Measurements from ENCODE around the gene COL6A1. TPM values are rescaled to one million over a fixed set of nuclear protein-coding genes. Genes with fewer than 3 reads are reported as not detected.

Gene COL6A1
- total and polyA plus RNA-seq, 2 of the 4 experiments (the other 2 are of a cell fraction): 173 to 1,578 TPM

DNA sequence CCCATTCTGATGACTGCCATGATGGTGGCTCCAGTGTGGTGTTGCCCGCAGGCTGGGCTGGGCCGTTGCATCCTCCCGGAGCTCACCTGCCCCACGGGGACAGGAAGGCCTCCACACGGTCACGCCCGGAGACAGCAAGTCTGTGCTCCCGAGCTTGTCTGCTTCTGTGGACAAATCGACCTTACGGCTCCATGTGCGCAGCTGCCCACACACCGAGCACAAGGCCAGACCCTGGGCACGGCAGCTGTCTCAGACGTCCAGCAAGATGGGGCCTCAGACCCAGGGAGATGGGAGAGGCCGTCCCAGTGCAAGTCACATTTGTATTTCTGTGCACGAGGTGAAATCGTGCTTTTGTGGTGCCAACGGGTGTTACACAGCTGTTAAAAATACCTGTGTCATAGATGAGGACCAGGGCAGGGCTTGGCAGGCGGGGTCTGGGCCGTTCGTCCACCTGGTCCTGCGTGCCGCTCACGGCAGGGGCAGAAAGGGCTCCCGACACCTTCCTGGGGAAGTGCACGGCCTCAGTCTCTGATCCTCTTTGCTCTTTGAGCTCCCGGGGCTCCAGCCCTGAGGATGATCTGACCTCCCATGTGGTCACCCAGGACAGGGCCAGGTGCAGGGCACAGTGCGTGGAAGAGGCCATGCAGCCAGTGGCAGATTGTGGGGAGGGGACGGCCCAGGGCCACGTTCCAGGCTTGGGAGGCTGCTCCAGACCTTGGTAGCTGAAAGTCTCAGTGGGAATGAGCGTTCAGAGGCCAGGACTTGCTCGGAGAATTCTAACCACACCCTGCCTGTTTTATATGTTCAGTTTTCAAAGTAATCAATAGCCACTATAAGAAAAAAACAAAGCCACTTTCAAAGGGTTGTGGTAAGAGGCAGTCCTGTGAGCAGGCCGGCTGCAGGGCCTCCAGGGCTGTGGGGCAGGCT is 13.5 kb downstream of the COL6A1 start:
- H4K91ac ChIP-seq (ENCODE audit: insufficient read depth, low read depth, low read length): no peak overlapping the region; the same call in 1 of the 2 replicates
- no peak overlapping the region for H2BK120ac ChIP-seq (ENCODE audit: low read depth, low read length)
- CTCF ChIA-PET: no interaction called here
- 0 out of 2 replicates have a peak, but pooled peaks cover 1% of the 10 kb centered on the region for H3K4me1 ChIP-seq (ENCODE audit: control insufficient read depth, insufficient read depth, low read length)
- H3K23ac ChIP-seq (ENCODE audit: low read depth, low read length): no peak overlapping the region
- peak overlapping the region; percentile 32 to 48; a peak in 2 of 4 replicates for H4K8ac ChIP-seq (ENCODE audit: low read depth in 2 of 2, low read length in 2 of 2)
- H3K36me3 ChIP-seq (ENCODE audit: control insufficient read depth, insufficient read depth, low read length): peaks cover 97% of the 10 kb centered on the region
- no peak overlapping the region for H3K14ac ChIP-seq (replicated peaks; ENCODE audit: low read depth, low read length)
- in situ Hi-C loops (cut with MboI; ENCODE audit: low sequenced_read_pairs) (no loop called here), intact Hi-C loops (cut with micrococcal nuclease) (loop anchor here (5.0 kb wide), 1 partner anchor 102 kb away; the partner anchor contains the start of gene COL6A2), dilution Hi-C loops (cut with HindIII; ENCODE audit: low sequenced_read_pairs, unreplicated experiment) (no loop called here)
- peak overlapping the region; percentile 58; the same call in 1 of the 2 replicates for H3K27ac ChIP-seq (ENCODE audit: insufficient read depth, low read length)
- H3K9me1 ChIP-seq (ENCODE audit: insufficient read depth, low read length): 0 out of 2 replicates have a peak, but pooled peaks cover 8% of the 10 kb centered on the region
- peak overlapping the region; percentile 16 for H2BK5ac ChIP-seq (ENCODE audit: low read depth, low read length, poor library complexity, severe bottlenecking)
- no peak overlapping the region for H3K4ac ChIP-seq (ENCODE audit: low read depth, low read length)
- H2AFZ ChIP-seq (replicated peaks; ENCODE audit: low read length, poor library complexity): peak overlapping the region; percentile 9
- no peak overlapping the region for H3K4me2 ChIP-seq (ENCODE audit: low read depth, low read length)
- H3K56ac ChIP-seq (ENCODE audit: extremely low read depth, insufficient read depth, low read length): no peak overlapping the region
- POLR2A ChIA-PET (ENCODE audit: unreplicated experiment): no interaction called here
- ATAC-seq (ENCODE audit: low read depth) (no peak), DNase-seq (no peak)
- H3K18ac ChIP-seq (ENCODE audit: low read depth, low read length): no peak overlapping the region
- H3K9me3 ChIP-seq (ENCODE audit: control insufficient read depth, insufficient read depth, low read length): no peaks in the 10 kb centered on the region
- TF ChIP-seq, protein P1, sequence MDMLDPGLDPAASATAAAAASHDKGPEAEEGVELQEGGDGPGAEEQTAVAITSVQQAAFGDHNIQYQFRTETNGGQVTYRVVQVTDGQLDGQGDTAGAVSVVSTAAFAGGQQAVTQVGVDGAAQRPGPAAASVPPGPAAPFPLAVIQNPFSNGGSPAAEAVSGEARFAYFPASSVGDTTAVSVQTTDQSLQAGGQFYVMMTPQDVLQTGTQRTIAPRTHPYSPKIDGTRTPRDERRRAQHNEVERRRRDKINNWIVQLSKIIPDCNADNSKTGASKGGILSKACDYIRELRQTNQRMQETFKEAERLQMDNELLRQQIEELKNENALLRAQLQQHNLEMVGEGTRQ (IDR thresholded peaks at IDR 0.05; ENCODE audit: low read depth, low read length): no peak
- TF ChIP-seq, protein P2, sequence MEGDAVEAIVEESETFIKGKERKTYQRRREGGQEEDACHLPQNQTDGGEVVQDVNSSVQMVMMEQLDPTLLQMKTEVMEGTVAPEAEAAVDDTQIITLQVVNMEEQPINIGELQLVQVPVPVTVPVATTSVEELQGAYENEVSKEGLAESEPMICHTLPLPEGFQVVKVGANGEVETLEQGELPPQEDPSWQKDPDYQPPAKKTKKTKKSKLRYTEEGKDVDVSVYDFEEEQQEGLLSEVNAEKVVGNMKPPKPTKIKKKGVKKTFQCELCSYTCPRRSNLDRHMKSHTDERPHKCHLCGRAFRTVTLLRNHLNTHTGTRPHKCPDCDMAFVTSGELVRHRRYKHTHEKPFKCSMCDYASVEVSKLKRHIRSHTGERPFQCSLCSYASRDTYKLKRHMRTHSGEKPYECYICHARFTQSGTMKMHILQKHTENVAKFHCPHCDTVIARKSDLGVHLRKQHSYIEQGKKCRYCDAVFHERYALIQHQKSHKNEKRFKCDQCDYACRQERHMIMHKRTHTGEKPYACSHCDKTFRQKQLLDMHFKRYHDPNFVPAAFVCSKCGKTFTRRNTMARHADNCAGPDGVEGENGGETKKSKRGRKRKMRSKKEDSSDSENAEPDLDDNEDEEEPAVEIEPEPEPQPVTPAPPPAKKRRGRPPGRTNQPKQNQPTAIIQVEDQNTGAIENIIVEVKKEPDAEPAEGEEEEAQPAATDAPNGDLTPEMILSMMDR (conservative IDR thresholded peaks at IDR 0.05; ENCODE audit: low read depth, low read length): no peak
- TF ChIP-seq CHD1 (IDR thresholded peaks at IDR 0.05; ENCODE audit: low read depth, low read length) (no peak), MXI1 (IDR thresholded peaks at IDR 0.05; ENCODE audit: borderline replicate concordance, low read depth, low read length) (no peak), POLR2A (IDR thresholded peaks at IDR 0.05; ENCODE audit: low read depth, low read length) (peak; percentile 39; the same call in 1 of the 2 replicates), SMC3 (IDR thresholded peaks at IDR 0.05; ENCODE audit: low read depth, low read length) (no peak), MAFK (IDR thresholded peaks at IDR 0.05; ENCODE audit: low read depth, low read length) (no peak), RFX5 (IDR thresholded peaks at IDR 0.05; ENCODE audit: low read depth, low read length) (no peak)
- peaks cover 26 to 87% of the 10 kb centered on the region in 2 experiments for H3K79me1 ChIP-seq (ENCODE audit: low read depth in 1 of 2, low read length in 2 of 2)
- H2BK20ac ChIP-seq (ENCODE audit: low read depth, low read length): no peak overlapping the region
- no TSS peak for BruUV-seq (replicated peaks)
- WGBS, 2 experiments (ENCODE audit: extremely low coverage in 2 of 2, insufficient read length in 1 of 2): 89% methylated on average over 20 of the region's 33 CpGs; no CpG with 5 or more reads in 1 of the 2 experiments
- peaks cover 86% of the 10 kb centered on the region for H4K20me1 ChIP-seq (ENCODE audit: insufficient read depth, low read length)
- peak overlapping the region; percentile 57 for H2AK9ac ChIP-seq (replicated peaks; ENCODE audit: low read depth, low read length, poor library complexity)
- H3K9ac ChIP-seq (ENCODE audit: low read depth, low read length): no peak overlapping the region
- H2AK5ac ChIP-seq (ENCODE audit: low read depth, low read length): peak overlapping the region; percentile 24; the same call in 1 of the 2 replicates
- H3K27me3 ChIP-seq (ENCODE audit: control insufficient read depth, insufficient read depth, low read length): no peaks in the 10 kb centered on the region
- no peak overlapping the region for H3K4me3 ChIP-seq (ENCODE audit: insufficient read depth, low read depth, low read length)
- no peak overlapping the region for H4K5ac ChIP-seq (ENCODE audit: low read depth, low read length)
- no peak overlapping the region for H2BK15ac ChIP-seq (ENCODE audit: low read depth, low read length)

All from IMR-90 (cell line).